ENCODE results near the gene SYNPR.

GRCh38 chr3:63561879-63562278 lies 283.8 kb downstream of the SYNPR start:
- TF ChIP-seq CTCF (IDR thresholded peaks at IDR 0.05) (no peak), POLR2AphosphoS5 (IDR thresholded peaks at IDR 0.05) (no peak)
